ENCODE results near the gene KYAT1. TPM values are rescaled to one million over a fixed set of nuclear protein-coding genes. Genes with fewer than 3 reads are reported as not detected.
"Not testable (repeated sequence)": the region's sequence is repeated elsewhere in the genome, so short reads cannot be mapped to it uniquely, and the experiment has no call there.

Gene KYAT1
- total and polyA plus RNA-seq, 11 donors, result 9.5 to 16.7 (median 12.6) TPM

DNA sequence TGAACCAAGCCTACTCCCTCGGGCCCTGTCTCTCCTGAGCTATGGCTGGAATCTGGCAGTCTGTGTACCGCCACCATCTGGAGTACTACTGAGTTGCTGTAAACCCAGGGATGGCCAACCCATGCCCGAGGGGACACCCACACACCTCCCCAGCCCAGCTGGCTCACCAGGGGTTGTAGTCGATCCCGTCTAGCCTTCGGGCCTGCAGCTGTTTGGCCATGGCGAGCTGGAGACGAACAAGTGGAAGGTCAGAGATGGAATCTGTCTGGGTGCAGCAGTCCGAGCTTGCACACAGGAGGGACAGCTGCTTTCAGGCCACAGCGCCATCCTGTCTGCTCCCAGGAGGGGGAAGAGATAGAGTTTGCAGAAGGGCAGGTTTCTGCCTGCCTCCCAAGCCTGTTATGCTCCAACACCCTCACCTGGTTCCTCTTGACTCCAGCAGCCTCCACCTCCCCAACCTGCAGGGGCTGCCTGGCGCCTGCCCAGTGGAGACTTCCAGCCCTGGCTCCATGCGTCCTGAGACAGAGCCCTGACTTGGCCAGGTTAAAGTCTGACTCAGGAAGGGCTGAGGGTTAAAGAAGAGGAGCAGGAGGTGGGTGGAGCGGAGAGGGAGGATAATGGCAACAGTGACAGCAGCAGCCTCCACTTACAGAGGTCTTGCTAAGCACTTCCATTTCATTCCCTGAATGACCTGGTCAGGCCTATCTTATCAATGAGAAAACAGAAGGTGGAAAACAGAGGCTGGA is 36.4 kb downstream of the KYAT1 start:
- H3K27me3 ChIP-seq, result no peaks in the 10 kb centered on the region
- H3K4me3 ChIP-seq, result no peak overlapping the region
- no peaks in the 10 kb centered on the region for H3K4me1 ChIP-seq
- TF ChIP-seq POLR2A (IDR thresholded peaks at IDR 0.05), result no peak
- TF ChIP-seq, protein P1, sequence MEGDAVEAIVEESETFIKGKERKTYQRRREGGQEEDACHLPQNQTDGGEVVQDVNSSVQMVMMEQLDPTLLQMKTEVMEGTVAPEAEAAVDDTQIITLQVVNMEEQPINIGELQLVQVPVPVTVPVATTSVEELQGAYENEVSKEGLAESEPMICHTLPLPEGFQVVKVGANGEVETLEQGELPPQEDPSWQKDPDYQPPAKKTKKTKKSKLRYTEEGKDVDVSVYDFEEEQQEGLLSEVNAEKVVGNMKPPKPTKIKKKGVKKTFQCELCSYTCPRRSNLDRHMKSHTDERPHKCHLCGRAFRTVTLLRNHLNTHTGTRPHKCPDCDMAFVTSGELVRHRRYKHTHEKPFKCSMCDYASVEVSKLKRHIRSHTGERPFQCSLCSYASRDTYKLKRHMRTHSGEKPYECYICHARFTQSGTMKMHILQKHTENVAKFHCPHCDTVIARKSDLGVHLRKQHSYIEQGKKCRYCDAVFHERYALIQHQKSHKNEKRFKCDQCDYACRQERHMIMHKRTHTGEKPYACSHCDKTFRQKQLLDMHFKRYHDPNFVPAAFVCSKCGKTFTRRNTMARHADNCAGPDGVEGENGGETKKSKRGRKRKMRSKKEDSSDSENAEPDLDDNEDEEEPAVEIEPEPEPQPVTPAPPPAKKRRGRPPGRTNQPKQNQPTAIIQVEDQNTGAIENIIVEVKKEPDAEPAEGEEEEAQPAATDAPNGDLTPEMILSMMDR (IDR thresholded peaks at IDR 0.05), result no peak
- ATAC-seq (peak in 2 of 4 donors; percentile 7 to 20), DNase-seq (no peak)
- intact Hi-C loops (cut with DNase I), result no loop called here
- H3K36me3 ChIP-seq, result peaks cover 0 to 12% (median 4%) of the 10 kb centered on the region in 9 donors
- H3K9me3 ChIP-seq, result peaks cover 0 to 7% (median 0%) of the 10 kb centered on the region in 12 donors
- H3K27ac ChIP-seq, result no peak overlapping the region
- 72 to 84% (median 76%) methylated on average over 8 to 13 of the region's 13 CpGs for WGBS, 4 donors

DNA sequence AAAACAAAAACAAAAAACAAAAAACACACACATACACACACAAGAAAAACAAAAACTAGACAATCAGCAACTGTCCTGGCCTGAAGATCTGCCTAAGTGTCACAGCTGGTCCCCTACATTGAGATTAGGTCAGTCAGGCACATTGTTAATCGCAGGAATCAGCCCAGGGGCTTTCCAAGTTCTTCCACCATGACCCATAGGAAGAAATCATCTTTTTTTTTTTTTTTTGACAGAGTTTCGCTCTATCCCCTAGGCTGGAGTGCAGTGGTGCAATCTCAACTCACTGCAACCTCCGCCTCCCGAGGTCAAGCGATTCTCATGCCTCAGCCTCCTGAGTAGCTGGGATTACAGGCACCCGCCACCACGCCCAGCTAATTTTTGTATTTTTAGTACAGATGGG is 38.6 kb downstream of the KYAT1 start:
- H3K27me3 ChIP-seq; H3K9me3 ChIP-seq; H3K4me3 ChIP-seq; DNase-seq; H3K4me1 ChIP-seq; intact Hi-C loops (cut with DNase I); ATAC-seq; H3K27ac ChIP-seq: not testable (repeated sequence)
- H3K36me3 ChIP-seq, result peaks cover 0 to 15% (median 6%) of the 10 kb centered on the region in 9 donors
- WGBS, 4 donors, result 95 to 97% (median 96%) methylated on average over 7 of the region's 7 CpGs

DNA sequence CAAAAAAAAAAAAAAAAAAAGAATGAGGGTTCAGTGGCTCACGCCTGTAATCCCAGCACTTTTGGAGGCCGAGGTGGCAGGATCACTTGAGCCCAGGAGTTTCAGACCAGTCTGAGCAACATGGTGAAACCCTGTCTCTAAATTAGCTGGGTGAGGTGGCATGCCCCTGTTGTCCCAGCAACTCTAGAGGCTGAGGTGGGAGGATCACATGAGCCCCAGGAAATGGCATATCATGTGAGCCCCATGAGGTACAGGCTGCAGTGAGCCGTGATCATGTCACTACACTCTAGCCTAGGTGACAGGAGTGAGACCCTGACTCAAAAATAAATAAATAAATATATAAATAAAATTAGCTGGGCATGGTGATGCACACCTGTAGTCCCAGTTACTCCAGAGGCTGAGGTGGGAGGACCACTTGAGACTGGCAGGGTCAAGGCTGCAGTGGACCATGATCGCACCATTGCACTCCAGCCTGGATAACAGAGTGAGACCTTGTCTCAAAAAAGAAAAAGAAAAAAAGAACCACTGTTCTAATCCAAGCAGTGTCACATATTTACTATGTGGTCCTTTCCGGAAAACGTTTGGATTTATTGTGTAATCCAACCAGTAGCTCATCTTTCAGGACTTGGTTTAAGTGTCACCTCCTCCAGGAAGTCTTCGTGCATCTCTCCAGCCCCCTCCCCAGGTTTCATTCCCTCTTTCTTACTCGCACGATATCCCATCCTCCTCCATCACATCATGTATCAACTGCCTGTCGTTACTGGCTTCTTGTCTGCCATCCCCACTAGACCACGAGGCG is 39.9 kb downstream of the KYAT1 start:
- H3K27ac ChIP-seq, result no peak overlapping the region
- no peak overlapping the region for H3K4me3 ChIP-seq
- DNase-seq (no peak), ATAC-seq (no peak)
- TF ChIP-seq, protein P1 (IDR thresholded peaks at IDR 0.05), result no peak
- TF ChIP-seq POLR2A (IDR thresholded peaks at IDR 0.05), result no peak
- no peaks in the 10 kb centered on the region for H3K9me3 ChIP-seq
- no peaks in the 10 kb centered on the region for H3K27me3 ChIP-seq
- H3K36me3 ChIP-seq, result peaks cover 0 to 16% (median 6%) of the 10 kb centered on the region in 9 donors
- no peaks in the 10 kb centered on the region for H3K4me1 ChIP-seq
- intact Hi-C loops (cut with DNase I), result no loop called here
- 88 to 90% (median 88%) methylated on average over 12 of the region's 12 CpGs for WGBS, 4 donors

DNA sequence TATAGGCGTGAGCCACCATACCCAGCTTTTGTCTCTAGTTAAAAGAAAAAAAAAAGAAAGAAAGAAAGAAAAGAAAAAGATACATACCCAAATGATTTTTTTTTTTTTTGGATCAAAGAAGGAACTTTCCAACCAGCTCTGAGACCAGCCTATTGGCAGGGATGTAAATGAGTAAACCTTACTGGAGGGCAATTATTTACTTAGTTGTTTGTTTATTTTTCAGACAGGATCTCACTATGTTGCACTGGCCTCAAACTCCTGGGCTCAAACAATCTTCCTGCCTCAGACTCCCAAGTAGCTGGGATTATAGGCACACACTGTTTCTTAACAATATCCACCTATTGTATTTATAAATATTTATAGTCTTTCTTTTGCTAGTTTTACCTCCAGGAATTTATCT is 41.2 kb downstream of the KYAT1 start:
- H3K27me3 ChIP-seq, result no peaks in the 10 kb centered on the region
- H3K4me1 ChIP-seq, result no peaks in the 10 kb centered on the region
- H3K9me3 ChIP-seq, result no peaks in the 10 kb centered on the region
- TF ChIP-seq, protein P1 (IDR thresholded peaks at IDR 0.05), result no peak
- TF ChIP-seq POLR2A (IDR thresholded peaks at IDR 0.05), result no peak
- intact Hi-C loops (cut with DNase I), result no loop called here
- H3K36me3 ChIP-seq, result peaks cover 0 to 24% (median 9%) of the 10 kb centered on the region in 9 donors
- WGBS, 4 donors, result 97 to 100% (median 97%) methylated on average over 1 of the region's 1 CpG
- H3K27ac ChIP-seq, result no peak overlapping the region
- ATAC-seq (no peak), DNase-seq (no peak)
- H3K4me3 ChIP-seq, result no peak overlapping the region
